ENCODE results near the gene NKD1. TPM values are rescaled to one million over a fixed set of nuclear protein-coding genes. Genes with fewer than 3 reads are reported as not detected.

NKD1 gene
- total and polyA plus RNA-seq, 2 of the 8 experiments (the other 6 are each of a cell fraction or from before 2014, with no cell fraction given) = 0.70 to 4.5 TPM

DNA sequence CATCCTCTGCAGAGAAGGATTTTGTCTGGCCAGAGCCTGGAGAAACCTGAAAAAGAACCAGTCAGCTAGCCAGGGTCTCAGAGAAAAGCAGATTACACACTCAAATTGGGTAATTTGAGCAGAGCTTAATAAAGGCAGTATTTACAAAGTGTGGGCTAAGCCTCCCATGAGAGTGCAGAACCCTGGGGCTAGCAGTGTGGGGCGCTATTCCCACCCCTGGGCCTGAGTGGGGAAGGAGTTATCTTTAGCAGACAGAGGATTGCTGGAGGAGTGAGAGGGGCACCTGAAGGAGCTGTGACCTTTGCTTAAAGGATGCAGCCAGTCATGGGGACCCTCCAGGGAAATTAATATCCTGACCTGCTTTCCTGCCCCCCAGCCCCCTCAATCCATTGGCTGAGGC lies 86.8 kb downstream of the NKD1 start (continued):
- TF ChIP-seq, protein P1, sequence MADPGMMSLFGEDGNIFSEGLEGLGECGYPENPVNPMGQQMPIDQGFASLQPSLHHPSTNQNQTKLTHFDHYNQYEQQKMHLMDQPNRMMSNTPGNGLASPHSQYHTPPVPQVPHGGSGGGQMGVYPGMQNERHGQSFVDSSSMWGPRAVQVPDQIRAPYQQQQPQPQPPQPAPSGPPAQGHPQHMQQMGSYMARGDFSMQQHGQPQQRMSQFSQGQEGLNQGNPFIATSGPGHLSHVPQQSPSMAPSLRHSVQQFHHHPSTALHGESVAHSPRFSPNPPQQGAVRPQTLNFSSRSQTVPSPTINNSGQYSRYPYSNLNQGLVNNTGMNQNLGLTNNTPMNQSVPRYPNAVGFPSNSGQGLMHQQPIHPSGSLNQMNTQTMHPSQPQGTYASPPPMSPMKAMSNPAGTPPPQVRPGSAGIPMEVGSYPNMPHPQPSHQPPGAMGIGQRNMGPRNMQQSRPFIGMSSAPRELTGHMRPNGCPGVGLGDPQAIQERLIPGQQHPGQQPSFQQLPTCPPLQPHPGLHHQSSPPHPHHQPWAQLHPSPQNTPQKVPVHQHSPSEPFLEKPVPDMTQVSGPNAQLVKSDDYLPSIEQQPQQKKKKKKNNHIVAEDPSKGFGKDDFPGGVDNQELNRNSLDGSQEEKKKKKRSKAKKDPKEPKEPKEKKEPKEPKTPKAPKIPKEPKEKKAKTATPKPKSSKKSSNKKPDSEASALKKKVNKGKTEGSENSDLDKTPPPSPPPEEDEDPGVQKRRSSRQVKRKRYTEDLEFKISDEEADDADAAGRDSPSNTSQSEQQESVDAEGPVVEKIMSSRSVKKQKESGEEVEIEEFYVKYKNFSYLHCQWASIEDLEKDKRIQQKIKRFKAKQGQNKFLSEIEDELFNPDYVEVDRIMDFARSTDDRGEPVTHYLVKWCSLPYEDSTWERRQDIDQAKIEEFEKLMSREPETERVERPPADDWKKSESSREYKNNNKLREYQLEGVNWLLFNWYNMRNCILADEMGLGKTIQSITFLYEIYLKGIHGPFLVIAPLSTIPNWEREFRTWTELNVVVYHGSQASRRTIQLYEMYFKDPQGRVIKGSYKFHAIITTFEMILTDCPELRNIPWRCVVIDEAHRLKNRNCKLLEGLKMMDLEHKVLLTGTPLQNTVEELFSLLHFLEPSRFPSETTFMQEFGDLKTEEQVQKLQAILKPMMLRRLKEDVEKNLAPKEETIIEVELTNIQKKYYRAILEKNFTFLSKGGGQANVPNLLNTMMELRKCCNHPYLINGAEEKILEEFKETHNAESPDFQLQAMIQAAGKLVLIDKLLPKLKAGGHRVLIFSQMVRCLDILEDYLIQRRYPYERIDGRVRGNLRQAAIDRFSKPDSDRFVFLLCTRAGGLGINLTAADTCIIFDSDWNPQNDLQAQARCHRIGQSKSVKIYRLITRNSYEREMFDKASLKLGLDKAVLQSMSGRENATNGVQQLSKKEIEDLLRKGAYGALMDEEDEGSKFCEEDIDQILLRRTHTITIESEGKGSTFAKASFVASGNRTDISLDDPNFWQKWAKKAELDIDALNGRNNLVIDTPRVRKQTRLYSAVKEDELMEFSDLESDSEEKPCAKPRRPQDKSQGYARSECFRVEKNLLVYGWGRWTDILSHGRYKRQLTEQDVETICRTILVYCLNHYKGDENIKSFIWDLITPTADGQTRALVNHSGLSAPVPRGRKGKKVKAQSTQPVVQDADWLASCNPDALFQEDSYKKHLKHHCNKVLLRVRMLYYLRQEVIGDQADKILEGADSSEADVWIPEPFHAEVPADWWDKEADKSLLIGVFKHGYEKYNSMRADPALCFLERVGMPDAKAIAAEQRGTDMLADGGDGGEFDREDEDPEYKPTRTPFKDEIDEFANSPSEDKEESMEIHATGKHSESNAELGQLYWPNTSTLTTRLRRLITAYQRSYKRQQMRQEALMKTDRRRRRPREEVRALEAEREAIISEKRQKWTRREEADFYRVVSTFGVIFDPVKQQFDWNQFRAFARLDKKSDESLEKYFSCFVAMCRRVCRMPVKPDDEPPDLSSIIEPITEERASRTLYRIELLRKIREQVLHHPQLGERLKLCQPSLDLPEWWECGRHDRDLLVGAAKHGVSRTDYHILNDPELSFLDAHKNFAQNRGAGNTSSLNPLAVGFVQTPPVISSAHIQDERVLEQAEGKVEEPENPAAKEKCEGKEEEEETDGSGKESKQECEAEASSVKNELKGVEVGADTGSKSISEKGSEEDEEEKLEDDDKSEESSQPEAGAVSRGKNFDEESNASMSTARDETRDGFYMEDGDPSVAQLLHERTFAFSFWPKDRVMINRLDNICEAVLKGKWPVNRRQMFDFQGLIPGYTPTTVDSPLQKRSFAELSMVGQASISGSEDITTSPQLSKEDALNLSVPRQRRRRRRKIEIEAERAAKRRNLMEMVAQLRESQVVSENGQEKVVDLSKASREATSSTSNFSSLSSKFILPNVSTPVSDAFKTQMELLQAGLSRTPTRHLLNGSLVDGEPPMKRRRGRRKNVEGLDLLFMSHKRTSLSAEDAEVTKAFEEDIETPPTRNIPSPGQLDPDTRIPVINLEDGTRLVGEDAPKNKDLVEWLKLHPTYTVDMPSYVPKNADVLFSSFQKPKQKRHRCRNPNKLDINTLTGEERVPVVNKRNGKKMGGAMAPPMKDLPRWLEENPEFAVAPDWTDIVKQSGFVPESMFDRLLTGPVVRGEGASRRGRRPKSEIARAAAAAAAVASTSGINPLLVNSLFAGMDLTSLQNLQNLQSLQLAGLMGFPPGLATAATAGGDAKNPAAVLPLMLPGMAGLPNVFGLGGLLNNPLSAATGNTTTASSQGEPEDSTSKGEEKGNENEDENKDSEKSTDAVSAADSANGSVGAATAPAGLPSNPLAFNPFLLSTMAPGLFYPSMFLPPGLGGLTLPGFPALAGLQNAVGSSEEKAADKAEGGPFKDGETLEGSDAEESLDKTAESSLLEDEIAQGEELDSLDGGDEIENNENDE (IDR thresholded peaks at IDR 0.05; ENCODE audit: insufficient replicate concordance, low read length) = no peak

Data from H1 (cell line).